GM18951 (cell line): ENCODE measurements around the gene RHBDF2.

Experiments
- POLR2A ChIP-seq: IDR thresholded peaks from 4 replicates; pipeline ENCODE4 v1.6.1; 2011; ENCODE audit warnings: mild to moderate bottlenecking; ENCODE audit not compliant: insufficient read length, insufficient read depth; ENCODE audit errors: extremely low read depth
- in situ Hi-C: fragments of 300-500 bp; cut with MboI; formaldehyde crosslinking; loops from one replicate; pipeline ENCODE4 v1.12.0; 2022; ENCODE audit warnings: low sequenced_read_pairs, mixed read lengths, inconsistent platforms; ENCODE audit not compliant: unreplicated experiment

Gene RHBDF2

GRCh38 chr17:76453431-76453743, 47.8 kb downstream of the RHBDF2 start:
- in situ Hi-C loops = no loop called here
- TF ChIP-seq POLR2A = no peak

GRCh38 chr17:76452660-76453430, 48.4 kb downstream of the RHBDF2 start, which contains the start of gene UBE2O:
Gene UBE2O (minus strand): TSS chr17:76453152. CDS start chr17:76453141, 11 bp downstream.
- in situ Hi-C loops = no loop called here
- TF ChIP-seq POLR2A = peak; percentile 83

- in situ Hi-C loops = no loop called here
- no peak for TF ChIP-seq POLR2A
These were observed 49.0 kb downstream of the RHBDF2 start for GRCh38 chr17:76452127-76452659.

GRCh38 chr17:76451506-76451905, 49.7 kb downstream of the RHBDF2 start:
- TF ChIP-seq POLR2A = no peak
- in situ Hi-C loops = no loop called here

GRCh38 chr17:76449126-76449525, 52.1 kb downstream of the RHBDF2 start:
- in situ Hi-C loops = no loop called here
- no peak for TF ChIP-seq POLR2A

- in situ Hi-C loops = no loop called here
- TF ChIP-seq POLR2A = no peak
These were observed 53.1 kb downstream of the RHBDF2 start for GRCh38 chr17:76447931-76448652.

- no peak for TF ChIP-seq POLR2A
- in situ Hi-C loops = no loop called here
These were observed 54.6 kb downstream of the RHBDF2 start for GRCh38 chr17:76446449-76447231.

- TF ChIP-seq POLR2A = no peak
- in situ Hi-C loops = no loop called here
These were observed 55.4 kb downstream of the RHBDF2 start for GRCh38 chr17:76445697-76446448.

- TF ChIP-seq POLR2A = no peak
- in situ Hi-C loops = no loop called here
These were observed 56.5 kb downstream of the RHBDF2 start for GRCh38 chr17:76444518-76445311.

GRCh38 chr17:76442341-76443338, 58.6 kb downstream of the RHBDF2 start:
- in situ Hi-C loops = no loop called here
- TF ChIP-seq POLR2A = no peak

- no peak for TF ChIP-seq POLR2A
- in situ Hi-C loops = no loop called here
These were observed 59.4 kb downstream of the RHBDF2 start for GRCh38 chr17:76441686-76442340.
